Measurements from ENCODE around the gene EVL.

DNA sequence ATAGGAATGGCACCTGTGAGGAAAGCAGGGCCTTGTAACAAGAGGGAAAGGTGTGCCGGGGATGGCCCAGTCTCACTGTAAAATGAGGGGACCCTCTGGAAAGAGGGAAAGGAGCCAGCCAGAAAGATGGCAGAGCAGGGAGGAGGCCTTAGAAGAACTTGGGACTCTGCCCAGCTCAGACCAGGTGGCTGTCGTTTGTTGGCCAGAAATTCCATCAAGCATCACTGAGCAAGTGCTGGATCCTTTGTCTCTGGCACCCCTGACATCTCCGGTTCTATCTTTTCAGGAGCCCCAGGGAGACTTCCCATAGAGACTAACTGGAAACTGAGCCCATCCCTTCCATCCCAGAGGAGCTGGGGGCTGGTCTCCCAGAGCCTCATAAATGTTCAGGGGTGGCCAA, 50.9 kb downstream of the EVL start:
- TF ChIP-seq ZNF384 (IDR thresholded peaks at IDR 0.05), result no peak
- no peak for TF ChIP-seq ELF4 (IDR thresholded peaks at IDR 0.05)
- TF ChIP-seq SP1 (IDR thresholded peaks at IDR 0.05), result no peak
